GM12865 (cell line): ENCODE data around the gene TMEM161A.
A peak's percentile ranks its signal among the peaks of the same experiment; 100 is the strongest.

Experiments used
- DNase-seq: peaks from one replicate; pipeline ENCODE4 v3.0.0; 2010; ENCODE audit warnings: low read depth
- H3K4me3 ChIP-seq: 2 replicates; pipeline ENCODE4 v1.5.1; 2011; ENCODE audit warnings: mild to moderate bottlenecking, low read depth, low read length, control low read depth
- CTCF ChIP-seq: IDR thresholded peaks from 2 replicates; pipeline ENCODE4 v1.5.1; 2011; ENCODE audit warnings: low read length, control low read depth, low read depth, inconsistent platforms; ENCODE audit not compliant: insufficient read depth; ENCODE audit errors: missing control alignments

The TMEM161A gene

GRCh38 chr19:19171821-19172532, 33.7 kb upstream of the TMEM161A start:
- peak; percentile 41 for DNase-seq
- TF ChIP-seq CTCF = no peak
- no peak overlapping the region for H3K4me3 ChIP-seq

- H3K4me3 ChIP-seq = no peak overlapping the region
- no peak for DNase-seq
Measured at GRCh38 chr19:19170873-19171672, 32.8 kb upstream of the TMEM161A start.

GRCh38 chr19:19170053-19170872, 32.0 kb upstream of the TMEM161A start, which contains the start of gene MEF2B:
MEF2B (minus strand) TSS chr19:19170263; CDS start chr19:19150735, 19,528 bp downstream.
- DNase-seq = peak; percentile 88
- no peak for TF ChIP-seq CTCF

More at GRCh38 chr19:19170873-19171672, 32.8 kb upstream of the TMEM161A start:
- no peak for TF ChIP-seq CTCF

GRCh38 chr19:19169236-19170052, 31.2 kb upstream of the TMEM161A start:
- no peak for TF ChIP-seq CTCF
- H3K4me3 ChIP-seq = peak overlapping the region; percentile 46
- DNase-seq = no peak

More at GRCh38 chr19:19170053-19170872, 32.0 kb upstream of the TMEM161A start, which contains the start of gene MEF2B:
- peak within 1 kb of the TSS; percentile 46 for H3K4me3 ChIP-seq

GRCh38 chr19:19167612-19168011, 29.3 kb upstream of the TMEM161A start:
- no peak for DNase-seq
- no peak for TF ChIP-seq CTCF
- H3K4me3 ChIP-seq = no peak overlapping the region

GRCh38 chr19:19165396-19165795, 27.1 kb upstream of the TMEM161A start:
- H3K4me3 ChIP-seq = no peak overlapping the region
- no peak for TF ChIP-seq CTCF

More at GRCh38 chr19:19165396-19165795, 27.1 kb upstream of the TMEM161A start:
- DNase-seq = no peak
